ENCODE results near the gene LRP5. TPM values are rescaled to one million over a fixed set of nuclear protein-coding genes. Genes with fewer than 3 reads are reported as not detected.

Gene LRP5
- total RNA-seq, 1 donor from 2014 or later = 20.2 TPM

- H3K9me3 ChIP-seq (ENCODE audit: insufficient read depth, low read depth, low read length) = no peaks in the 10 kb centered on the region
- FAIRE-seq (no peak), DNase-seq (ENCODE audit: low read depth) (no peak)
- H3K9me3 Mint-ChIP-seq (ENCODE audit: unreplicated experiment) = no peaks in the 10 kb centered on the region
- no peaks in the 10 kb centered on the region for H3K27me3 Mint-ChIP-seq (ENCODE audit: low read depth, unreplicated experiment)
- no peak overlapping the region for H3K4me3 ChIP-seq (ENCODE audit: insufficient read depth, low read depth, low read length)
- no peaks in the 10 kb centered on the region for H3K36me3 ChIP-seq (ENCODE audit: insufficient read depth, low read length)
- no peaks in the 10 kb centered on the region for H3K27me3 ChIP-seq (ENCODE audit: insufficient read depth, low read length)
- peaks cover 7% of the 10 kb centered on the region for H3K4me1 Mint-ChIP-seq (ENCODE audit: low read depth, unreplicated experiment)
- H3K36me3 Mint-ChIP-seq (ENCODE audit: low read depth, unreplicated experiment) = peaks cover 13% of the 10 kb centered on the region
- no peak overlapping the region for H2AFZ ChIP-seq (ENCODE audit: low read depth, low read length)
- peaks cover 12% of the 10 kb centered on the region for H3K4me1 ChIP-seq (ENCODE audit: insufficient read depth, low read length)
- H4K20me1 ChIP-seq (ENCODE audit: insufficient read depth, low read length) = peaks cover 40% of the 10 kb centered on the region
- H3K79me2 ChIP-seq (ENCODE audit: insufficient read depth, low read length) = peaks cover 63% of the 10 kb centered on the region
- no peak for TF ChIP-seq CTCF (IDR thresholded peaks at IDR 0.05; ENCODE audit: insufficient read depth, low read depth, low read length)
- TF ChIP-seq EZH2 (IDR thresholded peaks at IDR 0.05; ENCODE audit: insufficient read depth, low read length) = no peak
- H3K4me2 ChIP-seq (ENCODE audit: low read length) = no peak overlapping the region
- no peak overlapping the region for H3K4me3 Mint-ChIP-seq (ENCODE audit: unreplicated experiment)
- no peak overlapping the region for H3K27ac ChIP-seq (ENCODE audit: low read depth, low read length)
- H3K27ac Mint-ChIP-seq (ENCODE audit: unreplicated experiment) = no peak overlapping the region
- H3K9ac ChIP-seq (ENCODE audit: low read length) = no peak overlapping the region
Measured at GRCh38 chr11:68346462-68346790, 34.0 kb downstream of the LRP5 start.

- Histone ChIP-seq H3K79me2 (ENCODE audit: insufficient read depth, low read length) (peaks cover 63% of the 10 kb centered on the region), H3K9ac (ENCODE audit: low read length) (no peak overlapping the region), H3K27me3 (ENCODE audit: insufficient read depth, low read length) (no peaks in the 10 kb centered on the region), H3K27ac (ENCODE audit: low read depth, low read length) (no peak overlapping the region), H3K36me3 (ENCODE audit: insufficient read depth, low read length) (no peaks in the 10 kb centered on the region), H3K4me2 (ENCODE audit: low read length) (no peak overlapping the region), H3K4me3 (ENCODE audit: insufficient read depth, low read depth, low read length) (no peak overlapping the region), H3K4me1 (ENCODE audit: insufficient read depth, low read length) (peaks cover 7% of the 10 kb centered on the region), H2AFZ (ENCODE audit: low read depth, low read length) (no peak overlapping the region), H4K20me1 (ENCODE audit: insufficient read depth, low read length) (peaks cover 35% of the 10 kb centered on the region), H3K9me3 (ENCODE audit: insufficient read depth, low read depth, low read length) (no peaks in the 10 kb centered on the region)
- Mint-ChIP-seq H3K27ac (ENCODE audit: unreplicated experiment) (no peak overlapping the region), H3K4me1 (ENCODE audit: low read depth, unreplicated experiment) (peaks cover 4% of the 10 kb centered on the region), H3K9me3 (ENCODE audit: unreplicated experiment) (no peaks in the 10 kb centered on the region), H3K4me3 (ENCODE audit: unreplicated experiment) (no peak overlapping the region), H3K27me3 (ENCODE audit: low read depth, unreplicated experiment) (no peaks in the 10 kb centered on the region), H3K36me3 (ENCODE audit: low read depth, unreplicated experiment) (peaks cover 14% of the 10 kb centered on the region)
- TF ChIP-seq EZH2 (IDR thresholded peaks at IDR 0.05; ENCODE audit: insufficient read depth, low read length) (no peak), CTCF (IDR thresholded peaks at IDR 0.05; ENCODE audit: insufficient read depth, low read depth, low read length) (no peak)
- FAIRE-seq (no peak), DNase-seq (ENCODE audit: low read depth) (no peak)
Measured at GRCh38 chr11:68347345-68347744, 35.0 kb downstream of the LRP5 start.

GRCh38 chr11:68347841-68348240, 35.5 kb downstream of the LRP5 start:
- no peak overlapping the region for H3K4me3 Mint-ChIP-seq (ENCODE audit: unreplicated experiment)
- no peaks in the 10 kb centered on the region for H3K36me3 ChIP-seq (ENCODE audit: insufficient read depth, low read length)

More at GRCh38 chr11:68347841-68348240, 35.5 kb downstream of the LRP5 start:
- H3K27ac Mint-ChIP-seq (ENCODE audit: unreplicated experiment) = no peak overlapping the region
- peaks cover 2% of the 10 kb centered on the region for H3K4me1 Mint-ChIP-seq (ENCODE audit: low read depth, unreplicated experiment)
- Histone ChIP-seq H3K27ac (ENCODE audit: low read depth, low read length) (no peak overlapping the region), H3K9ac (ENCODE audit: low read length) (no peak overlapping the region), H3K79me2 (ENCODE audit: insufficient read depth, low read length) (peaks cover 65% of the 10 kb centered on the region), H3K4me2 (ENCODE audit: low read length) (no peak overlapping the region), H3K4me1 (ENCODE audit: insufficient read depth, low read length) (peaks cover 3% of the 10 kb centered on the region), H3K27me3 (ENCODE audit: insufficient read depth, low read length) (no peaks in the 10 kb centered on the region), H4K20me1 (ENCODE audit: insufficient read depth, low read length) (peaks cover 32% of the 10 kb centered on the region), H2AFZ (ENCODE audit: low read depth, low read length) (no peak overlapping the region), H3K4me3 (ENCODE audit: insufficient read depth, low read depth, low read length) (no peak overlapping the region), H3K9me3 (ENCODE audit: insufficient read depth, low read depth, low read length) (no peaks in the 10 kb centered on the region)
- H3K36me3 Mint-ChIP-seq (ENCODE audit: low read depth, unreplicated experiment) = peaks cover 14% of the 10 kb centered on the region
- H3K9me3 Mint-ChIP-seq (ENCODE audit: unreplicated experiment) = no peaks in the 10 kb centered on the region
- FAIRE-seq (no peak), DNase-seq (ENCODE audit: low read depth) (no peak)
- TF ChIP-seq CTCF (IDR thresholded peaks at IDR 0.05; ENCODE audit: insufficient read depth, low read depth, low read length) (no peak), EZH2 (IDR thresholded peaks at IDR 0.05; ENCODE audit: insufficient read depth, low read length) (no peak)
- H3K27me3 Mint-ChIP-seq (ENCODE audit: low read depth, unreplicated experiment) = no peaks in the 10 kb centered on the region

All from astrocyte (in vitro differentiated cells and primary cell).